KBM-7 (cell line): Measurements from ENCODE around the gene SLC39A11.
"Not testable (repeated sequence)": the region's sequence is repeated elsewhere in the genome, so short reads cannot be mapped to it uniquely, and the experiment has no call there.

Source experiments
- DNase-seq: peaks from one replicate; pipeline ENCODE4 v3.0.0-alpha.2; 2015
- in situ Hi-C: fragments of 300-500 bp; cut with MboI; formaldehyde crosslinking; loops from 2 replicates; pipeline ENCODE4 v1.14.3; 2020; ENCODE audit warnings: low sequenced_read_pairs, low pct_unique_long_range_greater_than_20kb, mixed read lengths

The SLC39A11 gene

DNA sequence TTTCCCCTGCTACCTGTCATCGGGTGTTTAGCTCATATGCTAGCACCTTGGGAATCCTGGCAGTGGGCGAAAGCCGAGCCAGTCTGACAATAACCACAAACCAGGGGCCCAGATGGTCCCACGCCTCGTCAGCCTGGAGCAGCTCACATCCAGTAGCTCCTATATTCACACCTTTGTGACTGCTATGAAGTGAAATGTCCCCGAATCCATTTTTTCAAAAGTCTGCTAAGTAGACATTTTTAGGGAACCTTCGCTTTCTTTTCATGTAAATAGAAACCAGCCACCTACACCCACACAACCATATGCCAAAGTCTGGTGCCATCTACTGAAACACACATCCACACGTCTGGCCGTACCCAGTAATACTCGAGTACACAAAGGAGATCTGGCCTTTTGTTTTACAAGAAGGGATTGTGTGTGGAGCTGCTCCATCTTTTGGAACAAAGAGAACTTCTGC is 176.8 kb downstream of the SLC39A11 start:
- DNase-seq: no peak
- in situ Hi-C loops: no loop called here

DNA sequence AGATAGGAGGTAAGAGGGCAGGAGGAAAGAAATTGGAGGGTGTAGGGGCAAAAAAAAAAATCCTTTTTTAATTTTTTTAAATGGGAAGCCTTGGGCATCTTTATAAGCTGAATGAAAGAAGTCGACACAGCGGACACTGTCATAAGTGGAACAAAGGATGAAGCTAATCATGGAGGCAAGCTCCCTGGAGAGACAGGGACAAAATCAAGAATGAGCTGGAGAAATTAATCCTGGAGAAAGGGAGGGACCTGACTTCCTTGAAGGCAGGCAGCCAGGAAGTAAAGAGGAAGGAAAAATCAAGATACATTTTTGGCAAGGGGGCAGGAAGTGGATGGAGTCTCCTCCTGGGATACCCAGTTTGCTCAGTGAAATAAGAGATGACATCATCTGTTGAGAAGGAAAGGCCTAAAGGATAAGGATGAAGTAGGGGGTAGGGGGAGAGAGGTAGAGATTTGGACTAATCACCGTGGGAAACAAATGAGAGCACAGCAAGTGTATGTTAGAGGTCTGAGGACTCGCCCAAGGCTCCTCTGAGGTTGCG is 179.3 kb downstream of the SLC39A11 start:
- in situ Hi-C loops: no loop called here
- no peak for DNase-seq

DNA sequence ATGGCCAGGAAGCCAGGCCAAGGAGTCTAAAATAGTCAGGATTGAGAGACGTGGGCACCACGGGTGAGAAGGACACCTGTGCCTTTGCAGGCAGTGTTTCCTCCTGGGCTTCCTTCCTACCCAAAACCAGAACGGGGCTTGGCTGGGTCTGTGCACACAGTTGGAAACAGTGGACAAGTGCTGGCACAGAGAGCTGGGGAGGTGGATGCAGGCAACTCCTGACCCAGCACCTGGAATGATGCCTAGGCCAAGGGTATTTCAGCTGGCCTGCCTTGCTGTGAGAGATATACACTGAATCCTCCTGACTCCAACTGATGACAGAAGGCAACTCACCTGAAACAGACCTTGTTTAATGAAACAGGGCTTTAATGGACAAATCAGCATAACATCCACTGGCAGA is 186.2 kb downstream of the SLC39A11 start:
- in situ Hi-C loops: no loop called here
- DNase-seq: no peak

DNA sequence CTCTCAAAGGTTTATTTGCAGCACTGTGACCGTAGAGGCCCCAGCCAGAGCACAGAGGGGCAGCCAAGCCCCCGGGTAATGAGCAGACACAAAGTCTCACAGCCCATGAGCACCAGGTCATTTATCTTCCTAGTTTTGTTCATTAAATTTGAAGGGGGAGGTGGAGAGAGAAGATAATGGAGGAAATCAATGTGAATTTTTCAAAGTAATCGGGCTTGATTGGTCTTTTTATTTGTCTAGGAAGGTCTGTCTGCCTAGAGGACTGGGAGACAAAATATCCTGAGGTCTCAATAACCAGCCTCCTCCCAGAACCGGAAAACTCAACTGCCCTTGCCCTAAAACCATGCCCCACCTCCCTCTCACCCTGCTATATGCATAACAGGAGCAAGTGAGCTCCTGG is 189.0 kb downstream of the SLC39A11 start:
- in situ Hi-C loops: no loop called here
- no peak for DNase-seq

DNA sequence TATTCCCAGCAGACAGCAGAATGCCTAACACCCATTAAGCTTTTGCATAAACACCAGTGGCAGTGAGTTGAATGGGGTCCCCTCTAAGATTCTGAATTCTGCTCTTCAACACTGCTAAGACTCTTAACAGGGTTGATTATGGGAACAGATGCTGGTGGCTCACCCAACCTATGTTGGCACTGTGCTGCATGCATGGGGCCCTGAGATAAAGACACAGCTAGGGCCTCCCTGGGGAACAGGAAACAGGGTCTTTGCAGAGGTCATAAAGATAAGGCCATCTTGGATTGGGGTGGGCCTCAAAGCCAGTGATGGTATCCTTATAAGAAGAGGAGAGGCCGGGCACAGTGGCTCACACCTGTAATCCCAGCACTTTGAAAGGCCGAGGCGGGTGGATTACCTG is 190.8 kb downstream of the SLC39A11 start:
- DNase-seq: no peak
- in situ Hi-C loops: no loop called here

DNA sequence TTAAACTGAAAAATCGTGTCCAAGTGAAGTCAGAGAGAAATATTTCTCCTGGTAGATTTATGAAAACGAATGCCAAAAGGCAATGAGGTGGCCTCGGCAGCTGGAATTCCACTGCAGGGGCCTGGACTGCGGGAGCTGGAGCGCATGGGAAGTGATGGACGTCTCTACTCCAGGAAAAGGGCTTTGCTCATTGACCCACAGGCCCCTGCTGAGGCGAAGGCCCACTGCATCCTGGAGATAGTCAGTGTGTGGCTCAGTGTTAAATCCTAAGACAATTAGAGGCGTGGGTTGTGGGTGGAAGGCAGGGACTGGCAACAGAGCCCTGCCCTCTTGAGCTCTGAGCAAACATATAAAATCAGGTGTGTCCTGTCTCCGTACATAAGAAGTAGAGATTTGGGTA is 191.4 kb downstream of the SLC39A11 start:
- in situ Hi-C loops: no loop called here
- no peak for DNase-seq

DNA sequence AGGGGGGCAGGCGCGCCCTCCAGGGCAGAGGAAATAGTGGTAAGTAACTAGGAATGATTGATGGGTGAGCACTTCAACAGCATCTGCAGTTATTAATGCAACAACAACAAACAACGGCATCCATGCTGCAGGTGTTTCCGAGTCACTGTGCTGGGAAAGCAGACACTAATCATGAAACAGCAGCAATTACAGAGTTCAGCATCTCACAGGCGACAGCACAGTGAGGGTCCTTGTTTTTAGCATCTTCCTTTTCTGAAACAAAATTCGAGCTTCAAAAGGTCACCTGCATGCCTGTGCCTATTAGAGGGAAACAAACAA is 191.9 kb downstream of the SLC39A11 start:
- in situ Hi-C loops: no loop called here
- DNase-seq: no peak

DNA sequence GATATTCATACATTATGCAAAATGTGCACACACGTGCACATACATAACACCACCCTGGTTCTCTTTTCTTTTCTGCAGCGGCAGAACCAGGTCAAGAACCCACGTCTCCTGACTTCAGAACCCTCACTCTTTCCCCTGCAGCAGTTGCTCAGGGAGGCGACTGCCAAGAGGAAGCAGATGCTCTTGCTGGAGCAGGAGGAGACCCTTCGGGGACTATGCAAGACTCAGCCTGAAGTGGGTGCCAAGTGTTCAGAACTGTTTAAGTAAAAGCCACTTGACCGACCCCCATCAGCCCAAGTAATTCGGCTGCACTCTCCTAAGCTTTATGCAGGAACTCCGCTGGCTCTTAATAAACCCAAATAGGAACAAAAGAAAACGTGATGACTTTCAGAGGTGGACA is 193.8 kb downstream of the SLC39A11 start:
- in situ Hi-C loops: no loop called here
- no peak for DNase-seq

DNA sequence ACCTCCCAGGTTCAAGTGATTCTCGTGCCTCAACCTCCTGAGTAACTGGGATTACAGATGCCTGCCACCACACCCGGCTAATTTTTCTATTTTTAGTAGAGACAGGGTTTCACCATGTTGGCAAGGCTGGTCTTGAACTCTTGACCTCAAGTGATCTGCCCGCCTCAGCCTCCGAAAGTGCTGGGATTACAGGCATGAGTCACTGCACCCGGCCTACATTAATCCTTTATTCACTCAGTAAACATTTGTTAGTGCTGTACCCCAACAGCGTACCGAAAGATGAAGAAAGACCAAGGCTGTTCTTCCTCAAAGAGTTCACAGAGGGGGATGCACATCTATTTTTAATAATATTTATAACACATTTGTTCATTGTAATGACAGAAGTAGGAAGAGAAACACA is 196.2 kb downstream of the SLC39A11 start:
- DNase-seq, in situ Hi-C loops: not testable (repeated sequence)

DNA sequence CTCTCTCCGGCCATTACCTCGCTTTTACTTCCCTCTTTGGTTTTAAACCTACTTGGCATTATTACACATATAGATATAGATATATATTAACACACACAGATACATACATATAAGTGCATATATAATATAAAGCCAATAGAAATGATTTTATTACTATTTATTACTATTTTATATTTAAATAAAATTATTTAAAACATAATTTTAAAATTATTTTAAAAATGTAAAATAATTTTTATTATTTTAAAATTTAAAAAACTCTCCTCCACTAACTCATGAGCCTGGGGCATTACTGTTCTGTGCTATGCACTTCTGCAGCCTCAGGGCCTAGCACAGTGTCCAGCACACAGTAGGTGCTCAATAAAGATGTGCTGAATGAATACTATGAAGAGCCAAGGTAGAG is 200.9 kb downstream of the SLC39A11 start:
- in situ Hi-C loops: no loop called here
- no peak for DNase-seq

DNA sequence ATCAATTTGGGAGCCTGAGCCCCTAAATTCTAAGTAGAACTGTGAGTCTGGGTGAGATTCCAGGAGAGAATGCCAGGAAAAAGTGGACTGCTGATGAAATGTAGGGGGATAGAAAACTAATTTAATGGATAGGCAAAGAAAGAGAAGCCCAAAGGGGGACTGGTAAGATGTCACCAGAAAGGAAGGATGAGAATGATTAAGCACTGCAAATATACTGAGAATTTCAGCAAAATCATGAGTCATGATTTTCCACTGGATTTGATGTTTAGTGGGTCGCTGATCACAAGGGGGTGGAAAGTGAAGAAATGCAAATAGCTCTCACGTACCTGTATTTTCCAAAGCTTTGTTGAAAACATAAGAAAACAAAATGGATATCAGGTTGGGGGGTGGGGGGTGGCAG is 201.8 kb downstream of the SLC39A11 start:
- no peak for DNase-seq
- in situ Hi-C loops: no loop called here

DNA sequence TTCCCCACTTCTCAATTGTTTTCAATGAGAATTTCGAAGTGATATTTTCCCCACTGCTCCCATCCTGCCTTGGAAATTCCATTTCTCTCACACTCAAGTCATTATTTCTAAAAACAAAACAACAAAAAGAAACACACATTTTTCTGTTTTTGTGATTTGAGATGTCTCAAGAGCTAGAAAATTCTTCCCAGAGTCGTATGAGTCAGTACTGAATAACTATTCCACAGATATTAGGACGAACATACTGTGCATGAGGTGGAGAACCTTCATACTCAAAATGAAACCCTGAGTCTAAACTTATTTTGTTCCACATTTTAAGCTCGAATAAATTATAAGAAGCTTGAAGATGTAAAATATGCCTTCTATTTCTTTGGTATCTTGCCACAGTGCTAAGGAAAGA is 204.6 kb downstream of the SLC39A11 start:
- no peak for DNase-seq
- in situ Hi-C loops: no loop called here

DNA sequence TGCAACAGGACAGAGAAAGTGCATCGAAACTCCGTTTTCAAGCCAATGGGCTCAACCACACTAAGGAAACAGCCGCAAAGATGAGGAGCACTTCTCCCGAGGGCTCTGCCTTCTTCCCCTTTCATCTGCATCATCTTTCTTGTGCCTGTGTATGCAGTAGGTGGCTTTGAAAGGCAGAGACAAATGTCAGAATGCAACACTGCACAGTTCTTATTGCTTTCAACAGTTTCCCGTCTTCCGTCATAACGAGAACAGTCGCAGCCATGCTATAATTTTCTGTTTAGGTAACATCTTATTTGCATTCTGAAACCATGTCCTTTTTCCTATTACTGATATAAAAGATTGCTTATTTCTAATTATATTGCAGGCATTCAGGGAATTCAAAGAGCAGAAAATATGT is 205.2 kb downstream of the SLC39A11 start:
- in situ Hi-C loops: no loop called here
- DNase-seq: no peak

DNA sequence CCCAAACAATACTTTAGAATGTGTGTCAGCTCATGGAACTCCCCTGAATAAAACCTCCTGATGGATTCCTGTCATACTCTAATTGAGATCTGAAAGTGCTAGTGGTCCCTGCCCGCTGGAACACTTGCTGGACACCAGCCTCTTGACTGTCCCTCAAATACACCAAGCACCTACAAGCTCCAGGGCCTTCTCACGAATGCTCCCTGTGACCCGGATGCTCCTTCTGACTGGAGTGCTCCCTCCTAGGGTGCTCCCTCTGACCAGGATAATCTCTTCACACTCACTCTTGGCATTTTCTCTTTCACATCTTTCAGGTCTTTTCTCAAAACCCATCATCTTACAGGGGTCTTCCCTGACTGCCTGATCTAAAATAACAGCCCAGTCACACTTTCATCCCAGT is 205.9 kb downstream of the SLC39A11 start:
- in situ Hi-C loops: no loop called here
- no peak for DNase-seq

DNA sequence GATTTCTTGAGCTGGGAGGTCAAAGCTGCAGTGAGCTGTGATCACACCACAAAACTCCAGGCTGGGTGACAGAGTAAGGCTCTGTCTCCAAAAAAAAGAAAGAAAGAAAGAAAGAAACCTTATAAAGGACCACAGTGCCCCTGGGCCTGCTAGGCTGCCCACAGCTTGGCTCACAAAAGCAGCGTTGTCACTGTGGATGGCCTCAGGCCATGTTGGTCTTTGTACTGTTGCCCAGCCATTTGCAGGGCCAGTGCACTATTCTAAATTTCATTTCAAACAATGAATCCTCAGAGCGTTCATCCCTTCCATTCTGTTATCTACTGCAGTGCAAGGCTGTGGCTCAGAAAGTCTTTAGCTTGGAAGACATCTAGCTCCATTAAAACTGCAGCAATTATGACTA is 208.4 kb downstream of the SLC39A11 start:
- in situ Hi-C loops: no loop called here
- no peak for DNase-seq

DNA sequence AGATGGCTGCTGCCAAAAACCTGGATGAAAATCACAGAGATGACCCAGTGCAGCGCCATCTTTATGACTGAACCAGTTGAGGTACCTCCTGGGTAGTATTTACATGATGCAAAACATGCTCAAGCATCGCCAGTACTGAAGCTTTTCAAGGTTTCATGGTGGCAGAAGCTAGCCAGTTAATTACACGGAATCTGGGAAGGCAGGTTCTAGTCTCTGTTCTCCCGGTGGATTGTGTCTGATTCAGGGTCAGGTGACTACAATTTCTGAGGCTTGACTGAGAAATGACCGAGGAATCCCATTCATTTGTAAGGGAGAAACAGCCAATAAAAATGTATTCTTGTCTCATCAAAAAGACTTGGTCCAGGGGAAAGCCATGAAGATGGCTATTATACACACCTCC is 209.1 kb downstream of the SLC39A11 start:
- in situ Hi-C loops: no loop called here
- no peak for DNase-seq

DNA sequence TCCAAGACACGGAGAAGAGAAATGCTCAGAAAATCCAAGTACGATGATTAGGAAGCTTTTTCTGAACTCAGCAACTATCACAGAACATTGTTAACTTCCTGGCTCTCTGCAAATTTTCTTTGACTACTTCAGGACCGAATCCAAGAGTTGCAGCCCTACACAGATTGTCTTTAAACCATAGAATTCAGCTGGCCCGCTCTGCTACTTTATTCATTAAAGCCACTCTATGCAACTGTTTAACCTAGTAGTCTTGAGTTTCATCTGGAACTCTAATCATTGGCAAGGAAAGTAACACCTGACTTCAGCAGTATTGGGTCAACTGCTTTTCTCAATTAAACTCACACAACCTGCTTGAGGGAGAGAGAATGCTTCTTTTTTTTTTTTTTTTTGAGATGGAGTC is 210.1 kb downstream of the SLC39A11 start:
- no peak for DNase-seq
- in situ Hi-C loops: no loop called here

DNA sequence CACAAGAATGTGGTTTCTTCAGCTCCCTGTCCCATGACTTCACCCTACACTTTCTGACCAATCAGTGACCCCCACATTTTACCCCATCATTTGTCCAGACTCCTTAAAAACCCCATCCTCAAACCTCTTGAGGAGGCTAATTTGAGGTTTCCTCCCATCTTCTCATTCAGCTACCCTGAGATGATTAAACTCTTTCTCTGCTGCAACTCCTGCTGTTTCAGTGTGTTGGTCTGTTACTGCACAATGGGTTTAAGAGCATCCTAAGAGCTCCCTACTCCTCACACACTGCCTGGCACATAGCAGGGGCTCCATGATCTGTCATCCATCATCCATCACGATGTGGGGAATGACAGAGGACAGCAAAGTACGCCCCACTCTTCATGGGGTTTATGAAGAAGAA is 212.6 kb downstream of the SLC39A11 start:
- in situ Hi-C loops: no loop called here
- no peak for DNase-seq

DNA sequence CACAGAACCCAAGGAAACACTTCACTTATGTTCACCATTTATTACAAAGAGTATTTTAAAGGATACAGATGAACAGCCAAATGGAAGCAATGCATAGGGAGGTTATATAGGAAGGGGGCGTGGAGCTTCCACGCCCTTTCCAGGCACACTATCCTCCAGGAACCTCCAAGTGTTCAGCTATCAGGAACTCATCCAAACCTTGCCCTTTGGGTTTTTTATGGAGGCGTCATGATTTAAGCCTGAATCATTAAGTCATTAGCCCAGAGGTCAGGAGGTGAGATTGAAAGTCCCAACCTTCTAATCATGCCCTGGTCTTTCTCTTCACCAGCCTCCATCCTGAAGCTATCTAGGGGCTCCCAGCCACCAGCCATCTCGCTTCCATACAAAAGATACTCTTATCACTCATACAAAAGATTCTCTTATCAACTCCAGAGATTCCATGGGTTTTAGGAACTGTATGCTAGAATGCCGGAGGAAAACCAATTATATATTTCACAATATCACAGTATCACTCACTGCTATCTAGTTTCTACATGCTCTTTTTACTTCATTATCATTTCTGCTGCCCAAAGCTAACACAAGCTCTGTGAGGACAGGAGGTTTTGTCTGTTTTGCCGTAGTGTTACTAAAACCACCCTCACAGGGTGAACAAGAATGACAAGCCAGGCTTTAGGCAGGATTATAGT is 213.4 kb downstream of the SLC39A11 start:
- in situ Hi-C loops: no loop called here
- DNase-seq: no peak

DNA sequence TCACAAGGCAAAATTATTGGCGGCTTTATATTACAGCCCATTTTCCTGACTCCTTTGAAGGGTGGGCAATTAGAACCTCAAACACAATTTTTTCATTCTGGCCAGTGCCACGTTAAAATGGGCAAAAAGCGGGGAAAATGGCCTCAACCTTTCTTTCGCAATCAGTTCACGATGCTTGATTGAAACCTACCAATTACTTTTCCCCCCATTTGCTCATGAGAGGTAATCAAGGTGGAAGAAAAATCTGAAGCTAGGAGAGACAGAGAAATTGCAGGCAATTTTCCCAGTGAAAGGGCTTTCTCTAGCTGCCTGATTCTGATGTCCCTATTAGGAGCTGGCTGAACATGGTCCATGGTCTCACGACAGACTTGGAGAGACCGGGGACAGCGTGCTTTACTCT is 215.1 kb downstream of the SLC39A11 start:
- in situ Hi-C loops: no loop called here
- no peak for DNase-seq

DNA sequence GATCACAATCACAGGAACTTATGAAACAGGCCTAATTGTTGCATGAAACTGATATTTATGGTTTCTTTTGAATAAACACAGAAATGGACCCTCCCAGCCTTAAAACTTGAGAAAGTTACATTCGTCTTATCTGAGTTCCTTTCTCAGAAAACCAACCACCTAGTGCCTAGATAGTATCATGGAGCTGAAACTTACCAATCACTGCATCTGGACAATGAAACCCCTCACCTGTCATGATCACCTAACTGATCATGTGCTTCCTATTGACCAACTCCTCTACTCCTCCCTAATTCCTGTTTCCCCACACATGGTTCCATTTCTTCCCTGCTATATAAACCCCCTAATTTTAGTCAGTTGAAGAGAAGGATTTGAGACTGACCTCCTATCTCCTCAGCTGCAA is 216.1 kb downstream of the SLC39A11 start:
- in situ Hi-C loops: no loop called here
- no peak for DNase-seq

DNA sequence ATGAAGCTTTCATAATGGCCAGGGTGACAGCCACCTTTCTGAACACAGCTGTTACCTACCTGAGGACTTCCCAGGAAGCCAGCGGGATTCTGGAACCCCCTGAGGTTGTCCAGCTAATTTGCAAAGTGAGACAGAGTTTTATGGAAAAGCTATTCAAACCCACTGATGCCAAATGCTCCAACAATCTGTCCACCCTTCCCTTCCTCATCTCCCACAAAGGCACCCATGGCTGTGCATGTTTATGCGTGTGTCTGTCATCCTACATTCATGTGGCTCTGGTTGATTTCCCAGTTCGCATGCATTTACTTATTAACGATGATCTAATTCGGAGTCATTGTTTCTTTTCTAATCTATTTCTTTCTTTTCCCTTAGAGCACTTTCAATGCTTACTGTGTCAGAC is 217.1 kb downstream of the SLC39A11 start:
- no peak for DNase-seq
- in situ Hi-C loops: no loop called here
